ENCODE results near the gene SPTB.
A peak's percentile ranks its signal among the peaks of the same experiment; 100 is the strongest.

Gene SPTB

GRCh38 chr14:64848239-64848638 is 31.5 kb downstream of the SPTB start:
- no peak for DNase-seq

GRCh38 chr14:64846319-64846718 is 33.4 kb downstream of the SPTB start:
- no peak for DNase-seq

GRCh38 chr14:64845878-64846277 is 33.8 kb downstream of the SPTB start:
- DNase-seq = no peak

- DNase-seq = no peak
These were observed 34.7 kb downstream of the SPTB start for GRCh38 chr14:64844969-64845536.

GRCh38 chr14:64844272-64844671 is 35.4 kb downstream of the SPTB start:
- DNase-seq = no peak

GRCh38 chr14:64843548-64843947 is 36.2 kb downstream of the SPTB start:
- no peak for DNase-seq

DNA sequence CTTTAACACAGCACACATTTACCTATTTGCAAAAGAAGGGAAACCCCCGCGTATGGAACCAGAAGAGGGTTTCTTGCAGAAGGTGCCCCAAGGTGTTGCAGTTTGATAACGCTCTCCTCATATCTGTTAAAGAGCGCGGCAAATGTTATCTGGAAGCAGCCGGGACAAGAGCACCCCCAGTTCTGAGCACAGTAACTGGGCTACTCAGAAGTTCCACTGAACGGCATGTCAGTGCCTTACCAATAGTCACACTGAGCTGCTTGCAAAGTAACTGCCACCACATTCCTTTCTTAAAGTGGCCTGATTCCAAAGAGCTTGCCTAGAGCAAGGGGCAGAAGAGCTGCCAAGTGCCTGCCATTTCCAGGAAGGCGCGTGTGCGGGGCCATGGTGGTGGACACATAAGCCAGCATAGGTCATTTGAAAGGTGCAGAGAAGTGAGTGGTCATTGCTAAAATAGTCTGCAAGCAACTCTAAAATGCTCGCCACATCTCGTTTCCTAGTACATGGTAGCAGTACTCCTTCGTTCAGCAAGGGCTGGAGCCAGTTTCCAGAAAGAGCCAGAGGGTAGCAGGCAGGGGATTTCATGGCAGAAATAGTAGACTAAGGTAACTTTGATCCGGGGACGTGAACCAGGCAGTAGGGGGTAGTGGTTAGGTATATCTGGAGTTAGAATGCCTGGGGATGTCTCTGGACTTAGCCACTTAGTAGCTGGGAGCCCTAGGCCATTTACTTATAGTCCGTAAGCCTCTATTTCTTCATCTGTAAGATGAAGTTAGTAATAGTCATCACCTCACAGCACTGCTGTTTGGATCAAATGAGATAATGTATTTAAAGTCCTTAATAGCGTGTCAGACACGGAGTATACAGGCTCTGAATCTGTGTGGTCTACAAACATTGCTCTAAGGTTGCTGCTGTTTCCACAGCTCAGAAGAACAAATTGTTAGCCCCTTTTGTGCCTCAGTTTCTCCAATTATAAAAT is 37.6 kb downstream of the SPTB start:
- DNase-seq = no peak

GRCh38 chr14:64841121-64841651 is 38.5 kb downstream of the SPTB start:
- no peak for DNase-seq

GRCh38 chr14:64838656-64839055 is 41.1 kb downstream of the SPTB start:
- no peak for DNase-seq

GRCh38 chr14:64835431-64835830 is 44.3 kb downstream of the SPTB start:
- no peak for DNase-seq

GRCh38 chr14:64834965-64835364 is 44.7 kb downstream of the SPTB start:
- DNase-seq = no peak

GRCh38 chr14:64831419-64831818 is 48.3 kb downstream of the SPTB start:
- no peak for DNase-seq

GRCh38 chr14:64830961-64831360 is 48.7 kb downstream of the SPTB start:
- no peak for DNase-seq

DNA sequence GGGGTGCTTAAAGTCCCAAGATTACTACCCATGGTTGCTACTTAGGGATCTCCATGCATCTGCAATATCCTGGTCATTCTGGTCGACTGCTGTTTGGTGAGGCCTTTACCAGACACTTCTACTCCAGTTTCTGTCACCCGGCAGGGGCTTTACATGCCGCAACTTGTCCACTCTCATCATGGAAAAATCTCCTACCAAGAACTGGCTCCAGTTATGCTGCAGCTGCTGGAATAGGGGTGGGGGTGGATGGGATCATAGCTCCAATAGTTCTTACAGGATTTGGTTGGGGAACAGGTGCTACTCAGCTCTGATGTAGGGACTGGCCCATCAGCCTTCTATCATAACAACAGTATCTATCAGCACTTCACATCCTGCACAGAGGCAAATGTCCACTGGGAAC is 51.6 kb downstream of the SPTB start:
- no peak for DNase-seq

- no peak for DNase-seq
These were observed 52.9 kb downstream of the SPTB start for GRCh38 chr14:64826845-64827244.

DNA sequence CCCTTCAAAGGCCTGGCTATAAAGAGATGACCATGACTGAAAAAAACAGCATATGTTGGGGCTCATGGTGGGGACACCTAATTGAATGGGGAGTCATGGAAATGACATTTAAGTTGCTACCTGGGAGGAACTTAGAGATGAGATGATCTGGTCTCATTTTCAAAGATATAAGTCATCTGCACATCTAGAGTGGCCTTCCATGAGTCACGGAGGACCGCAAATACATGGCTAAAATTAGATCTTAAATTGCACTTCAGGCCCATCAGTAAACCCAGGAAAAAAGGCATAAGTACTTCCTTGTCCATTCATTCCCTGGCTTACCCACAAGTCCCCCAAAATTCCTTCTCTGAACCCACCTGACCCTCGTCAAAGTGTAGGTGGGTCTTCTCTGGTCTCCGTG is 53.4 kb downstream of the SPTB start:
- no peak for DNase-seq

- DNase-seq = no peak
These were observed 54.2 kb downstream of the SPTB start for GRCh38 chr14:64825509-64825908.

- no peak for DNase-seq
These were observed 54.7 kb downstream of the SPTB start for GRCh38 chr14:64825006-64825405.

DNA sequence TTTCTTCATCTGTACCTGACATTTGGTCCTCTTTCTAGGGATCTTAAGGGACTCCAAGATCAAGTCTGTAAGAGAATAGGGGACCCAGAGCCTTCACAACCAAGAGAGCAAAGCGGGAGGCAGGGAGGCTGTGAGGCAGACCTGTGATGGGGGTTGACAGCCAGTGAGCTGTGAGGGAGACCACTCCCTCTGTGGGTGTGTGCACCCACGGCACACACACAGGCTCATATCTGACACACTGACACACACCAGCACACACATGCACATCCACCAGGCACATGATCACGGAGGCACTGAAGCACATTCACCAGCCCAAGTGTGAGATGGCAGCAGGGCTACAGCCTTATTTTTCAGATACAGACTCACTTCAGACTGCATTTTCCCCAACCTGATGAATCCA is 55.2 kb downstream of the SPTB start:
- DNase-seq = no peak

DNA sequence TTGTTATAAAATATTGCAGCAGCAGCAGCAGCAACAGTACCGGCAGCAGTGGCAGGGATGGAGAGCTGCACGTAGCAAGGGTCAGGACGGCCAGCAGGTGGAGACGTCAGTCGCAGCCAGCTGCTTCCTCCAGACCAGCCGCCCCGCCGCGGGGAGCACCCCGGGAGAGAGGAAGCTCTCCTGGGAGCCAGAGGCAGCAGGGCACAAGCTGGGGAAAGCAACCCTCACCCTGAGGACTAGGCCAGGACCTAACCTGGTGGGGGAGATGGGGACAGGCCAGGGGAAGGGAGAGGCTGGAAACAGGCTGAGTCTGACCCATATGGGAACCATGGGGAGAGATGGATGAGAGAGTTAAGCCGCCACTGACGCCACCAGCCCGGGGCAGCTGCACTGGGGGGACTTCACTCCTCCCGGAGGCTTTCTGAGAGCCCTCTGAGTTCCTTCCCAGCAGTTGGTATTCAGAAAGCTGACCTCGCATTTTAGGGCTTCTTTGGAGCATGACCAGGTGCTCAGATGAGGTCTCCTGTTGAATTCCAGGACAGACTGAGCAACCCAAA is 56.3 kb downstream of the SPTB start:
- DNase-seq = peak; percentile 86

DNA sequence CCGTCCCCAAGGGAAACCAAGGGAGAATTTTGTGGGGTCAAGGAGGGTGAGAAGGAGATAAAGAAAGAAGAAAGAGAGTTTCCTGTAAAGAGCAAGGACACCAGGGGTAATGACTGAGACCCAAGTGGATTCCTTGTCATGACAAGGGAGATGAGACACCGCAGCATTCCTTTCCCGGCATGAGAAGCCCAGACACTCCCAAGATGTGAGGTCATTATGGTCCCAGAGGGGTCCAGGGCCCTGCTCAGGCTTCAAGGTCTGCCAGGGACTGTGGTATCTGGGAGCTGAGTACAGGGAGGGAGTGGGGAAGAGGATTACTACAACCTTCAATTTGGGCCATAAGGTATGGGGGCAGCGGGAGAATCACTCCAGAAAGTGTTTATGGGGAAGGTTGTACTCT is 58.1 kb downstream of the SPTB start:
- no peak for DNase-seq

DNA sequence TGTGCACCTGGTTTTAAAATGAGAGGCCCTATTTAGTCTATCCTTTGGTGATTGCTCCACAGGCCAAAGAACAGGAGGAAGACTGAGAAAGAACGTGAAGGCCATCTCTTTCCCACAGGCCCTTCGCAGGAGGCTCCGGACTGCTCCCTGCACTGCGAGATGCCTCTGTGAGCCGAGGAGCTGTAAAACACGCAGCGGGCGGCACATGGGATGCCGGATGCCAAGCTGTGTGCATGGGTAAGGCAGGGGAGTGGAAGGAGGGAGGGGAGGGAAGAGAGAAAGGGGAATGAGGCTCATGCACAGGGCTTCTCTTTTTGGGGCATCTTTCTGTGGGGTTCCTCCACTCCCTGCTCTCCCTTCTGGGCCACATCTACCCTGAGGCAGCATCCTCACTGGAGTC is 61.6 kb downstream of the SPTB start:
- DNase-seq = no peak

- DNase-seq = no peak
These were observed 62.1 kb downstream of the SPTB start for GRCh38 chr14:64817631-64818030.

GRCh38 chr14:64816221-64816783 is 63.4 kb downstream of the SPTB start:
- no peak for DNase-seq

Measured in activated CD8-positive, alpha-beta memory T cell treated with anti-CD3 and anti-CD28 coated beads for 24 hours (primary cell).